ENCODE results near the gene LGALS7B. TPM values are rescaled to one million over a fixed set of nuclear protein-coding genes. Genes with fewer than 3 reads are reported as not detected.

The LGALS7B gene
- total and polyA plus RNA-seq, 2 donors (not counting 1 experiment from before 2014, with no cell fraction given): not detected

GRCh38 chr19:38743394-38744297, 45.4 kb upstream of the LGALS7B start:
- Histone ChIP-seq H4K20me1 (ENCODE audit: control insufficient read depth, insufficient read depth, low read length, poor library complexity, severe bottlenecking) (no peaks in the 10 kb centered on the region), H3K27me3 (replicated peaks in 1 of 4; ENCODE audit: control extremely low read depth in 1 of 4, control insufficient read depth in 3 of 4, insufficient read depth in 4 of 4, low read length in 3 of 4) (no peaks in the 10 kb centered on the region), H3K4me2 (replicated peaks; ENCODE audit: low read depth, low read length, poor library complexity, severe bottlenecking) (no peak overlapping the region), H3K9ac (ENCODE audit: low read length) (no peak overlapping the region), H3K4me3 (ENCODE audit: control extremely low read depth in 1 of 5, extremely low read depth in 1 of 5, insufficient read depth in 1 of 5, low read depth in 2 of 5, low read length in 4 of 5) (no peak overlapping the region), H3K27ac (ENCODE audit: low read length in 2 of 2) (no peak overlapping the region), H2AFZ (ENCODE audit: insufficient read depth, low read depth, low read length, poor library complexity, severe bottlenecking) (no peak overlapping the region), H3K36me3 (replicated peaks in 1 of 2; ENCODE audit: control extremely low read depth in 1 of 2, control insufficient read depth in 1 of 2, extremely low read depth in 1 of 2, insufficient read depth in 2 of 2, low read length in 1 of 2) (no peaks in the 10 kb centered on the region), H3K79me2 (ENCODE audit: control insufficient read depth, insufficient read depth, low read length) (no peaks in the 10 kb centered on the region), H3K9me3 (ENCODE audit: control extremely low read depth in 1 of 3, control insufficient read depth in 2 of 3, insufficient read depth in 1 of 3, low read length in 2 of 3) (peaks cover 0 to 2% (median 0%) of the 10 kb centered on the region in 3 donors), H3K4me1 (ENCODE audit: control insufficient read depth in 2 of 2, insufficient read depth in 2 of 2, low read length in 2 of 2) (peaks cover 0 to 8% of the 10 kb centered on the region in 2 donors)
- POLR2A ChIA-PET: no interaction called here
- no peak overlapping the region for H3K4me3 Mint-ChIP-seq
- CTCF ChIA-PET: no interaction called here
- ATAC-seq (ENCODE audit: low read depth) (no peak), DNase-seq (no peak)
- intact Hi-C loops (cut with micrococcal nuclease): no loop called here
- peaks cover 6% of the 10 kb centered on the region for H3K4me1 Mint-ChIP-seq
- H3K27ac Mint-ChIP-seq: no peak overlapping the region
- no peaks in the 10 kb centered on the region for H3K9me3 Mint-ChIP-seq (ENCODE audit: insufficient read depth)
- 86% methylated on average over 16 of the region's 20 CpGs for WGBS (ENCODE audit: insufficient coverage)
- no peaks in the 10 kb centered on the region for H3K27me3 Mint-ChIP-seq
- TF ChIP-seq, protein P1, sequence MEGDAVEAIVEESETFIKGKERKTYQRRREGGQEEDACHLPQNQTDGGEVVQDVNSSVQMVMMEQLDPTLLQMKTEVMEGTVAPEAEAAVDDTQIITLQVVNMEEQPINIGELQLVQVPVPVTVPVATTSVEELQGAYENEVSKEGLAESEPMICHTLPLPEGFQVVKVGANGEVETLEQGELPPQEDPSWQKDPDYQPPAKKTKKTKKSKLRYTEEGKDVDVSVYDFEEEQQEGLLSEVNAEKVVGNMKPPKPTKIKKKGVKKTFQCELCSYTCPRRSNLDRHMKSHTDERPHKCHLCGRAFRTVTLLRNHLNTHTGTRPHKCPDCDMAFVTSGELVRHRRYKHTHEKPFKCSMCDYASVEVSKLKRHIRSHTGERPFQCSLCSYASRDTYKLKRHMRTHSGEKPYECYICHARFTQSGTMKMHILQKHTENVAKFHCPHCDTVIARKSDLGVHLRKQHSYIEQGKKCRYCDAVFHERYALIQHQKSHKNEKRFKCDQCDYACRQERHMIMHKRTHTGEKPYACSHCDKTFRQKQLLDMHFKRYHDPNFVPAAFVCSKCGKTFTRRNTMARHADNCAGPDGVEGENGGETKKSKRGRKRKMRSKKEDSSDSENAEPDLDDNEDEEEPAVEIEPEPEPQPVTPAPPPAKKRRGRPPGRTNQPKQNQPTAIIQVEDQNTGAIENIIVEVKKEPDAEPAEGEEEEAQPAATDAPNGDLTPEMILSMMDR (IDR thresholded peaks at IDR 0.05): no peak
- no peak for TF ChIP-seq EZH2 (IDR thresholded peaks at IDR 0.05; ENCODE audit: borderline replicate concordance, insufficient read depth, low read depth, low read length, poor library complexity, severe bottlenecking)

DNA sequence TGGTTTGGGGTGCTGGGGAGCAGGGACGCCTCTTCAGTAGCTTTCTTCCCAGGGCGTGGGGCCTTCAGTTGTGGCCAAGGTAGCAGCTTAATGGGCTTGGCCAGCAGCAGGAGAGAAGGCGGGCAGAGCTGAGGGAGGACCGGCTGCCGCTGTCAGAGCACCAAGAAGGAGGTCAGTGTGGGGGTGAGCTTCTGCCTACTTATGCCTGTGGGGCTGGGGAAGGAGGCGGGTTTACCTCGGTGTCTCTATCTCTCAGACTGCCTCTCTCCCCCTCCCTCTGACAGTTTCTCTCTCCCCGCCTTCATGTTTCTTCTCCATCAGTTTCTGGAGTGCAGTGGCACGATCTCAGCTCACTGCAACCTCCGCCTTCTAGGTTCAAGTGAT, 44.7 kb upstream of the LGALS7B start, which contains the start of gene CAPN12:
TSS of gene CAPN12 (minus strand) at position 177 of the 384 bp plus-strand sequence. CDS start 309 bp downstream, outside the sequence.
- Mint-ChIP-seq H3K9me3 (ENCODE audit: insufficient read depth) (no peaks in the 10 kb centered on the region), H3K4me1 (peaks cover 4% of the 10 kb centered on the region), H3K4me3 (no peak within 1 kb of the TSS), H3K27ac (no peak within 1 kb of the TSS), H3K27me3 (no peaks in the 10 kb centered on the region)
- no peaks in the 10 kb centered on the region for H3K27me3 ChIP-seq (replicated peaks in 1 of 4; ENCODE audit: control extremely low read depth in 1 of 4, control insufficient read depth in 3 of 4, insufficient read depth in 4 of 4, low read length in 3 of 4)
- POLR2A ChIA-PET: interaction anchor here (0.7 kb wide), 1 partner anchor 296 kb away, joined by 5 read pairs; no protein-coding TSS in a partner anchor
- no peak within 1 kb of the TSS for H3K27ac ChIP-seq (ENCODE audit: low read length in 2 of 2)
- CTCF ChIA-PET: no interaction called here
- H3K79me2 ChIP-seq (ENCODE audit: control insufficient read depth, insufficient read depth, low read length): no peaks in the 10 kb centered on the region
- 91% methylated on average over 2 of the region's 10 CpGs for WGBS (ENCODE audit: insufficient coverage)
- no peaks in the 10 kb centered on the region for H3K36me3 ChIP-seq (replicated peaks in 1 of 2; ENCODE audit: control extremely low read depth in 1 of 2, control insufficient read depth in 1 of 2, extremely low read depth in 1 of 2, insufficient read depth in 2 of 2, low read length in 1 of 2)
- no peak within 1 kb of the TSS for H3K4me3 ChIP-seq (ENCODE audit: control extremely low read depth in 1 of 5, extremely low read depth in 1 of 5, insufficient read depth in 1 of 5, low read depth in 2 of 5, low read length in 4 of 5)
- TF ChIP-seq, protein P1 (IDR thresholded peaks at IDR 0.05): no peak
- TF ChIP-seq EZH2 (IDR thresholded peaks at IDR 0.05; ENCODE audit: borderline replicate concordance, insufficient read depth, low read depth, low read length, poor library complexity, severe bottlenecking): no peak
- H3K9me3 ChIP-seq (ENCODE audit: control extremely low read depth in 1 of 3, control insufficient read depth in 2 of 3, insufficient read depth in 1 of 3, low read length in 2 of 3): no peaks in the 10 kb centered on the region
- no peaks in the 10 kb centered on the region for H4K20me1 ChIP-seq (ENCODE audit: control insufficient read depth, insufficient read depth, low read length, poor library complexity, severe bottlenecking)
- H3K9ac ChIP-seq (ENCODE audit: low read length): no peak within 1 kb of the TSS
- H3K4me2 ChIP-seq (replicated peaks; ENCODE audit: low read depth, low read length, poor library complexity, severe bottlenecking): no peak within 1 kb of the TSS
- ATAC-seq (ENCODE audit: low read depth) (no peak), DNase-seq (no peak)
- H2AFZ ChIP-seq (ENCODE audit: insufficient read depth, low read depth, low read length, poor library complexity, severe bottlenecking): no peak within 1 kb of the TSS
- H3K4me1 ChIP-seq (ENCODE audit: control insufficient read depth in 2 of 2, insufficient read depth in 2 of 2, low read length in 2 of 2): peaks cover 0 to 8% of the 10 kb centered on the region in 2 donors
- intact Hi-C loops (cut with micrococcal nuclease): no loop called here

Data from B cell (primary cell).